ENCODE data around the gene PTPN14. TPM values are rescaled to one million over a fixed set of nuclear protein-coding genes. Genes with fewer than 3 reads are reported as not detected.

PTPN14 gene
- total and polyA plus RNA-seq, 2 experiments from 2014 or later, result 18.7 to 70.2 TPM

- H3K4me3 ChIP-seq, result no peak overlapping the region
- H3K9me2 ChIP-seq (ENCODE audit: insufficient read depth), result no peaks in the 10 kb centered on the region
- H3K79me2 ChIP-seq (replicated peaks; ENCODE audit: insufficient read depth), result peaks cover 97% of the 10 kb centered on the region
- H3F3A ChIP-seq (replicated peaks; ENCODE audit: low read depth), result no peaks in the 10 kb centered on the region
- no peak overlapping the region for H2AFZ ChIP-seq
- Mint-ChIP-seq H3K27ac (no peak overlapping the region), H3K27me3 (ENCODE audit: insufficient read depth, low read depth, poor library complexity) (peaks cover 18% of the 10 kb centered on the region), H3K36me3 (ENCODE audit: low read depth) (no peaks in the 10 kb centered on the region), H3K9me3 (no peaks in the 10 kb centered on the region), H3K4me1 (peaks cover 48% of the 10 kb centered on the region), H3K4me3 (no peak overlapping the region)
- peaks cover 54% of the 10 kb centered on the region for H4K20me1 ChIP-seq (replicated peaks; ENCODE audit: insufficient read depth)
- ATAC-seq (no peak), DNase-seq (ENCODE audit: low spot score) (no peak)
- no peaks in the 10 kb centered on the region for H3K27me3 ChIP-seq (ENCODE audit: insufficient read depth)
- peaks cover 48% of the 10 kb centered on the region for H3K4me1 ChIP-seq (ENCODE audit: insufficient read depth)
- H3K27ac ChIP-seq (ENCODE audit: low read depth), result no peak overlapping the region
- no peaks in the 10 kb centered on the region for H3K36me3 ChIP-seq (ENCODE audit: insufficient read depth)
- H3K4me2 ChIP-seq, result no peak overlapping the region
- TF ChIP-seq ZNF462 (CRISPR knock-in tag; IDR thresholded peaks at IDR 0.05) (no peak), CTCF (conservative IDR thresholded peaks at IDR 0.05; ENCODE audit: low read depth in 2 of 2) (no peak), POLR2AphosphoS5 (IDR thresholded peaks at IDR 0.05; ENCODE audit: low read depth) (no peak), JUNB (IDR thresholded peaks at IDR 0.05; ENCODE audit: unreplicated experiment) (no peak), CREB1 (CRISPR knock-in tag; IDR thresholded peaks at IDR 0.05; ENCODE audit: low read depth) (no peak), EZH2 (IDR thresholded peaks at IDR 0.05; ENCODE audit: low read depth, unreplicated experiment) (no peak), REST (IDR thresholded peaks at IDR 0.05; ENCODE audit: unreplicated experiment) (no peak), NANOG (IDR thresholded peaks at IDR 0.05; ENCODE audit: borderline replicate concordance) (no peak), EZH2phosphoT487 (IDR thresholded peaks at IDR 0.05; ENCODE audit: unreplicated experiment) (no peak), ZNF114 (CRISPR knock-in tag; IDR thresholded peaks at IDR 0.05) (no peak), STAT1 (IDR thresholded peaks at IDR 0.05; ENCODE audit: unreplicated experiment) (no peak), ETS1 (IDR thresholded peaks at IDR 0.05) (no peak), ZNF331 (CRISPR knock-in tag; IDR thresholded peaks at IDR 0.05; ENCODE audit: low read depth) (no peak)
Measured at GRCh38 chr1:214518361-214518760, 33.0 kb downstream of the PTPN14 start.

Data from GM23338 (cell line).